Progenitor cell of endocrine pancreas (in vitro differentiated cells): ENCODE measurements around the gene P2RY8. TPM values are rescaled to one million over a fixed set of nuclear protein-coding genes. Genes with fewer than 3 reads are reported as not detected.

ENCODE experiments used
- DNase-seq: peaks from one replicate; pipeline ENCODE4 v3.0.0; 2021; ENCODE audit warnings: low spot score; ENCODE audit not compliant: unreplicated experiment
- H3K27ac Mint-ChIP-seq: 2 replicates; pipeline ENCODE4 v1.8.0; 2021; ENCODE audit warnings: mild to moderate bottlenecking, moderate library complexity, mixed read lengths
- H3K27me3 Mint-ChIP-seq: 2 replicates; pipeline ENCODE4 v1.8.0; 2021; ENCODE audit warnings: mixed read lengths
- H3K36me3 Mint-ChIP-seq: 2 replicates; pipeline ENCODE4 v1.8.0; 2022; ENCODE audit warnings: mixed read lengths; ENCODE audit not compliant: insufficient read depth
- H3K4me1 Mint-ChIP-seq: 2 replicates; pipeline ENCODE4 v1.8.0; 2021; ENCODE audit warnings: low read depth, mixed read lengths
- H3K4me3 Mint-ChIP-seq: 2 replicates; pipeline ENCODE4 v1.8.0; 2021; ENCODE audit warnings: low read depth, mild to moderate bottlenecking, moderate library complexity, mixed read lengths
- H3K9me3 Mint-ChIP-seq: 2 replicates; pipeline ENCODE4 v1.8.0; 2021; ENCODE audit warnings: low read depth, mixed read lengths
- total RNA-seq: library from RNA; stranded (reverse); gene quantifications from 2 replicates; pipeline ENCODE4 v1.2.1, GENCODE V29; 2021
- TF ChIP-seq, protein P1 (sequence below): fragments of 200-600 bp; sonication (generic); IDR thresholded peaks from one replicate; pipeline ENCODE4 v1.5.0; 2021; ENCODE audit warnings: antibody characterized with exemption, mild to moderate bottlenecking; ENCODE audit not compliant: unreplicated experiment

Gene P2RY8
- total RNA-seq, 1 donor from 2014 or later, result not detected

- H3K9me3 Mint-ChIP-seq, result peaks cover 13% of the 10 kb centered on the region
Observed at GRCh38 chrX:1424147-1424851, 112.7 kb downstream of the P2RY8 start.

DNA sequence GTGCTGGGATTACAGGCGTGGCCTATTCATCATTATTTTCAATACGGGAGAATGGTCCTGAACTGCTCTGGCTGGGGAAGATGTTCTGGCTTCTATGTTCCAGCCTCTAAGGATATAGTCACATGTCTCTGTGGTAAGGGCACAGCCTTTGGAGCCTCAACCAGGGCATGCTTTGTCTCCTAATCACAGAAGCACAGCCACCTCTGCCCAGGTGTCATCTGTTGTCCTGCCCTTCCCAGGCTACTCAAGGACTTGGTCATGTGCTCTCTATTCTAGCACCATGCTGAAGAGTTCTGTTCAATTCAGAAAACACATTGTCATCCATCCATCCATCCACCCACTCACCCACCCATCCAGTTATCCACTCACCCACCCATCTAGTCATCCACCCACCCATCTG, 113.8 kb downstream of the P2RY8 start:
- peaks cover 11% of the 10 kb centered on the region for H3K4me1 Mint-ChIP-seq
- H3K27ac Mint-ChIP-seq, result no peak overlapping the region
- peaks cover 13% of the 10 kb centered on the region for H3K9me3 Mint-ChIP-seq
- peaks cover 44% of the 10 kb centered on the region for H3K36me3 Mint-ChIP-seq
- no peak overlapping the region for H3K4me3 Mint-ChIP-seq
- no peaks in the 10 kb centered on the region for H3K27me3 Mint-ChIP-seq
- no peak for DNase-seq
- TF ChIP-seq, protein P1, sequence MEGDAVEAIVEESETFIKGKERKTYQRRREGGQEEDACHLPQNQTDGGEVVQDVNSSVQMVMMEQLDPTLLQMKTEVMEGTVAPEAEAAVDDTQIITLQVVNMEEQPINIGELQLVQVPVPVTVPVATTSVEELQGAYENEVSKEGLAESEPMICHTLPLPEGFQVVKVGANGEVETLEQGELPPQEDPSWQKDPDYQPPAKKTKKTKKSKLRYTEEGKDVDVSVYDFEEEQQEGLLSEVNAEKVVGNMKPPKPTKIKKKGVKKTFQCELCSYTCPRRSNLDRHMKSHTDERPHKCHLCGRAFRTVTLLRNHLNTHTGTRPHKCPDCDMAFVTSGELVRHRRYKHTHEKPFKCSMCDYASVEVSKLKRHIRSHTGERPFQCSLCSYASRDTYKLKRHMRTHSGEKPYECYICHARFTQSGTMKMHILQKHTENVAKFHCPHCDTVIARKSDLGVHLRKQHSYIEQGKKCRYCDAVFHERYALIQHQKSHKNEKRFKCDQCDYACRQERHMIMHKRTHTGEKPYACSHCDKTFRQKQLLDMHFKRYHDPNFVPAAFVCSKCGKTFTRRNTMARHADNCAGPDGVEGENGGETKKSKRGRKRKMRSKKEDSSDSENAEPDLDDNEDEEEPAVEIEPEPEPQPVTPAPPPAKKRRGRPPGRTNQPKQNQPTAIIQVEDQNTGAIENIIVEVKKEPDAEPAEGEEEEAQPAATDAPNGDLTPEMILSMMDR, result no peak

More at GRCh38 chrX:1424147-1424851, 112.7 kb downstream of the P2RY8 start:
- no peak overlapping the region for H3K27ac Mint-ChIP-seq
- TF ChIP-seq, protein P1, result no peak
- no peak for DNase-seq
- no peaks in the 10 kb centered on the region for H3K27me3 Mint-ChIP-seq
- no peak overlapping the region for H3K4me3 Mint-ChIP-seq
- H3K4me1 Mint-ChIP-seq, result peaks cover 11% of the 10 kb centered on the region
- H3K36me3 Mint-ChIP-seq, result peaks cover 44% of the 10 kb centered on the region

- Mint-ChIP-seq H3K4me1 (peaks cover 11% of the 10 kb centered on the region), H3K27me3 (no peaks in the 10 kb centered on the region), H3K4me3 (no peak overlapping the region), H3K36me3 (peaks cover 41% of the 10 kb centered on the region), H3K27ac (peak overlapping the region; percentile 16), H3K9me3 (peaks cover 13% of the 10 kb centered on the region)
- DNase-seq, result no peak
- TF ChIP-seq, protein P1, result no peak
Observed at GRCh38 chrX:1422135-1422465, 114.9 kb downstream of the P2RY8 start.

DNA sequence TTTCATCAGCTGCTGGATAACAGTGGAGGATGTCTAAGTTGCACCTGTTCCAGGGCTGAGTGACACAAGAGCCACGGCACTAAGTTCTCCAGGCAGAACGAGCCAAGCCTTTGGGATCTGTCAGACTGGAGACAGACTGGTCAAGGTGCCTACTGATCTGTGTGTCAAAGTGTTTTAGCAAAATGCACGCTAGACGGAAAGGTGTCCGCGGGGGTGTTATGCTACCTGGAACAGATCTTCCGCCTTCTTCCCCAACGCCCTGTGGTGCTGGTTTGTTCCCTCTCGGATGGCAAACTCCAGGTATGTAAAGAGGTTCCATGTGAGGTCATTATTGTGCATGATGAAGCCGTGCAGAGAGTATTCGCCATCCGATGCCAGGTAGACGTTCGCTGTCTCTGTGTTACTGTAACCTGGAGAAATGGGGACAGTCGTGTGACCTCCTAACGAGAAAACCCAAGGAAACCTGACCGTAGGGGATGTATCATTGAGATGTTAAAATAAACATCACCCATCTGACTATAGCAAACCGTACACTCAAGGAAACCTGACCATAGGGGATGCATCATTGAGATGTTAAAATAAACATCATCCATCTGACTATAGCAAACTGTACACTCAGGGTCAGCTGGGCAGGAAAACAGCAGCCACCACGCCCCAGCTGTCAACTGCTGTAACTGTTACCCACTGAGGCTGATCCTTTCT, 115.4 kb downstream of the P2RY8 start:
- peaks cover 13% of the 10 kb centered on the region for H3K9me3 Mint-ChIP-seq
- peaks cover 37% of the 10 kb centered on the region for H3K36me3 Mint-ChIP-seq
- no peak overlapping the region for H3K4me3 Mint-ChIP-seq
- peaks cover 11% of the 10 kb centered on the region for H3K4me1 Mint-ChIP-seq
- H3K27ac Mint-ChIP-seq, result peak overlapping the region; percentile 15
- no peak for DNase-seq
- no peaks in the 10 kb centered on the region for H3K27me3 Mint-ChIP-seq
- TF ChIP-seq, protein P1, result no peak

- TF ChIP-seq, protein P1, result no peak
- Mint-ChIP-seq H3K36me3 (peaks cover 31% of the 10 kb centered on the region), H3K4me3 (no peak overlapping the region), H3K27me3 (no peaks in the 10 kb centered on the region), H3K27ac (peak overlapping the region; percentile 24), H3K9me3 (peaks cover 13% of the 10 kb centered on the region), H3K4me1 (peaks cover 11% of the 10 kb centered on the region)
- DNase-seq, result no peak
Observed at GRCh38 chrX:1420371-1420770, 116.6 kb downstream of the P2RY8 start.
